Left ventricle myocardium inferior (tissue), 1 donor: Measurements from ENCODE around the gene SLC6A7. TPM values are rescaled to one million over a fixed set of nuclear protein-coding genes. Genes with fewer than 3 reads are reported as not detected.
A peak's percentile ranks its signal among the peaks of the same experiment; 100 is the strongest.

ENCODE experiments used
- DNase-seq: peaks from one replicate; pipeline ENCODE4 v3.0.0-alpha.2; 2020
- H3K27ac ChIP-seq: fragments of 200-600 bp; replicated peaks from 2 replicates; pipeline ENCODE4 v1.8.0; 2021
- H3K27me3 ChIP-seq: fragments of 200-600 bp; 2 replicates; pipeline ENCODE4 v1.8.0; 2021; ENCODE audit warnings: low read depth
- H3K36me3 ChIP-seq: fragments of 200-600 bp; 2 replicates; pipeline ENCODE4 v1.8.0; 2021
- H3K4me1 ChIP-seq: fragments of 200-600 bp; 2 replicates; pipeline ENCODE4 v1.8.0; 2021
- H3K4me3 ChIP-seq: fragments of 200-600 bp; 2 replicates; pipeline ENCODE4 v1.8.0; 2021; ENCODE audit warnings: mild to moderate bottlenecking, moderate library complexity
- H3K9me3 ChIP-seq: fragments of 200-600 bp; replicated peaks from 2 replicates; pipeline ENCODE4 v1.8.0; 2021
- CTCF ChIP-seq: fragments of 200-600 bp; IDR thresholded peaks from 2 replicates; pipeline ENCODE4 v1.8.0; 2021; ENCODE audit warnings: antibody characterized with exemption, mild to moderate bottlenecking, borderline replicate concordance
- intact Hi-C: fragments of 100-400 bp; cut with micrococcal nuclease; formaldehyde crosslinking; loops from one replicate; pipeline ENCODE4 v1.11.0; 2022
- total RNA-seq: library from RNA; stranded (reverse); fragmentation: NEBNext Ultra II Directional; extraction: Animal tissue kit (Norgen Biotek cat#: 25700); gene quantifications from one replicate; pipeline ENCODE4 v1.2.1, GENCODE V29; 2021
- donor health status: DM: no; HTN: yes; CAD: no; lungs with severe emphysema.

The SLC6A7 gene
- total RNA-seq, 1 donor from 2014 or later, result not detected

- peak; percentile 84 for DNase-seq
- intact Hi-C loops, result no loop called here
- Histone ChIP-seq H3K4me3 (peak overlapping the region; percentile 69), H3K27me3 (no peaks in the 10 kb centered on the region), H3K27ac (peak overlapping the region; percentile 89), H3K9me3 (no peaks in the 10 kb centered on the region), H3K36me3 (no peaks in the 10 kb centered on the region), H3K4me1 (peaks cover 91% of the 10 kb centered on the region)
- no peak for TF ChIP-seq CTCF
These were observed 46.3 kb upstream of the SLC6A7 start for GRCh38 chr5:150143350-150144245.

- Histone ChIP-seq H3K9me3 (no peaks in the 10 kb centered on the region), H3K36me3 (no peaks in the 10 kb centered on the region), H3K27ac (peak overlapping the region; percentile 89), H3K4me1 (peaks cover 90% of the 10 kb centered on the region), H3K27me3 (no peaks in the 10 kb centered on the region), H3K4me3 (peak overlapping the region; percentile 69)
- DNase-seq, result peak; percentile 77
- intact Hi-C loops, result no loop called here
- no peak for TF ChIP-seq CTCF
These were observed 45.5 kb upstream of the SLC6A7 start for GRCh38 chr5:150144246-150144801.

DNA sequence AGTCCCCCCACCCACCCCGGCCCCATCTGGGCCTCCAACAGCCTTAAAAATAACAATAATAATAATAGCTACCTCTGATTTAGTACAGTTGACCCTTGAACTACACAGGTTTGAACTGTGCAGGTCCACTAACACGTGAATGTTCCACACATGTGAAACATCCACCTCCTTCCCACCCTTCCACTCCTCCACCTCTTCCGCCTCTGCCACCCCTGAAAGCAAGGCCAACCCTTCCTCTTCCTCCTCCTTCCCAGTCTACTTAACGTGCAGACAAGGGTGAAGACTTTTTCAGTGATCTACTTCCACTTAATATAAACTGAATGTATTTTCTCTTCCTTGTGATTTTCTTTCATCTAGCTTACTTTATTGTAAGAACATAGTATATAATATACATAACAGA is 45.0 kb upstream of the SLC6A7 start:
- intact Hi-C loops, result no loop called here
- no peaks in the 10 kb centered on the region for H3K27me3 ChIP-seq
- peaks cover 88% of the 10 kb centered on the region for H3K4me1 ChIP-seq
- H3K36me3 ChIP-seq, result no peaks in the 10 kb centered on the region
- H3K27ac ChIP-seq, result peak overlapping the region; percentile 89
- peak overlapping the region; percentile 69 for H3K4me3 ChIP-seq
- no peak for DNase-seq
- no peaks in the 10 kb centered on the region for H3K9me3 ChIP-seq
- no peak for TF ChIP-seq CTCF

- H3K4me1 ChIP-seq, result peaks cover 75% of the 10 kb centered on the region
- intact Hi-C loops, result no loop called here
These were observed 43.6 kb upstream of the SLC6A7 start for GRCh38 chr5:150146235-150146634.

More at GRCh38 chr5:150146235-150146634, 43.6 kb upstream of the SLC6A7 start:
- no peak for TF ChIP-seq CTCF
- Histone ChIP-seq H3K27me3 (no peaks in the 10 kb centered on the region), H3K9me3 (no peaks in the 10 kb centered on the region), H3K4me3 (peak overlapping the region; percentile 69), H3K27ac (peak overlapping the region; percentile 89), H3K36me3 (no peaks in the 10 kb centered on the region)
- DNase-seq, result no peak
